Loucy (cell line): ENCODE results near the gene ZNF592.

Experiments used
- H2AFZ ChIP-seq: fragments of 200-600 bp; sonication (generic); 2 replicates; pipeline ENCODE4 v1.6.0; 2016; ENCODE audit warnings: antibody characterized with exemption, mild to moderate bottlenecking, low read length, moderate library complexity
- H3F3A ChIP-seq: fragments of 200-600 bp; 2 replicates; pipeline ENCODE4 v1.6.0; 2016; ENCODE audit warnings: antibody characterized with exemption, low read depth, mild to moderate bottlenecking
- H3K27me3 ChIP-seq: fragments of 200-600 bp; sonication (generic); 2 replicates; pipeline ENCODE4 v1.6.1; 2014; ENCODE audit warnings: low read length, mild to moderate bottlenecking; ENCODE audit not compliant: insufficient read depth, poor library complexity, severe bottlenecking
- H3K36me3 ChIP-seq: fragments of 200-600 bp; sonication (generic); 2 replicates; pipeline ENCODE4 v1.6.1; 2016; ENCODE audit warnings: low read length; ENCODE audit not compliant: insufficient read depth
- H3K4me1 ChIP-seq: fragments of 200-600 bp; sonication (generic); 2 replicates; pipeline ENCODE4 v1.5.1; 2014; ENCODE audit warnings: low read length, mild to moderate bottlenecking; ENCODE audit not compliant: insufficient read depth, poor library complexity, severe bottlenecking
- H3K4me2 ChIP-seq: fragments of 200-600 bp; sonication (generic); 2 replicates; pipeline ENCODE4 v1.6.0; 2014; ENCODE audit warnings: antibody characterized with exemption, low read length, low read depth, mild to moderate bottlenecking; ENCODE audit not compliant: poor library complexity, severe bottlenecking
- H3K4me3 ChIP-seq: fragments of 200-600 bp; sonication (generic); 2 replicates; pipeline ENCODE4 v1.5.1; 2014; ENCODE audit warnings: low read length, mild to moderate bottlenecking, mixed read lengths; ENCODE audit not compliant: poor library complexity, severe bottlenecking
- H3K79me2 ChIP-seq: fragments of 200-600 bp; sonication (generic); 2 replicates; pipeline ENCODE4 v1.6.1; 2014; ENCODE audit warnings: low read length; ENCODE audit not compliant: insufficient read depth
- H3K9ac ChIP-seq: fragments of 200-600 bp; sonication (generic); 2 replicates; pipeline ENCODE4 v1.6.0; 2014; ENCODE audit warnings: mild to moderate bottlenecking, low read depth, low read length, moderate library complexity; ENCODE audit not compliant: poor library complexity, severe bottlenecking
- H3K9me2 ChIP-seq: fragments of 200-600 bp; sonication (generic); replicated peaks from 2 replicates; pipeline ENCODE4 v1.6.1; 2016; ENCODE audit warnings: low read depth, low read length, mixed read lengths
- H3K9me3 ChIP-seq: fragments of 200-600 bp; sonication (generic); 2 replicates; pipeline ENCODE4 v1.6.1; 2014; ENCODE audit warnings: mild to moderate bottlenecking, antibody characterized with exemption, low read length, low read depth; ENCODE audit not compliant: insufficient read depth
- H4K20me1 ChIP-seq: fragments of 200-600 bp; sonication (generic); 2 replicates; pipeline ENCODE4 v1.6.0; 2014; ENCODE audit warnings: antibody characterized with exemption, low read length, mild to moderate bottlenecking; ENCODE audit not compliant: insufficient read depth, poor library complexity, severe bottlenecking
- EZH2phosphoT487 ChIP-seq: fragments of 200-600 bp; IDR thresholded peaks from 2 replicates; pipeline ENCODE4 v1.6.1; 2018; ENCODE audit warnings: antibody characterized with exemption, mild to moderate bottlenecking, moderate library complexity, borderline replicate concordance
- TF ChIP-seq, protein P1 (sequence below): fragments of 200-600 bp; sonication (generic); conservative IDR thresholded peaks from 2 replicates; pipeline ENCODE4 v1.5.1; 2014; ENCODE audit warnings: mild to moderate bottlenecking, antibody characterized with exemption, low read length

The ZNF592 gene

DNA sequence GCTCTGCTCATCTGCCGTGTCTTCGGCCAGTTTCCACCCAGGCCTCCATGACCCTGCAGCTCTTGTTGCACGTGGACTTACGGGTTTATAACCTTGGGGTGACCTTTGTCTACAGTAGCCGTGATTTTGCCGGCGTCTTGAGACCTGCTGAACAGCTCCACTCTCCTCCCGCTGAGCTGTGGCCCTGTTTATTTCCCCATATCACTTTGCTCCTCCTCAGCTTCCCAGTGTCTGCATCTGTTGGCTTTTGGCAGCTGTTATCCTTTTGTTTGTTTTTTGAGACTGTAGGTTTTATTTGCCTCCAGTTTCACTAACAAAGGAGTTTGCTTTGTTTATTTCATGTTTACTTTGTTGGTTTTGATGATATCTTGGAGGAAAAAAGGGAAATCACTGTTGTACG is 106.7 kb downstream of the ZNF592 start:
- Histone ChIP-seq H3K9ac (no peak overlapping the region), H2AFZ (no peak overlapping the region), H3K9me2 (no peaks in the 10 kb centered on the region), H3K27me3 (no peaks in the 10 kb centered on the region), H3K4me2 (no peak overlapping the region), H3K79me2 (no peaks in the 10 kb centered on the region), H3F3A (no peaks in the 10 kb centered on the region), H3K9me3 (no peaks in the 10 kb centered on the region), H3K36me3 (no peaks in the 10 kb centered on the region), H3K4me1 (no peaks in the 10 kb centered on the region), H4K20me1 (no peaks in the 10 kb centered on the region), H3K4me3 (no peak overlapping the region)
- TF ChIP-seq, protein P1, sequence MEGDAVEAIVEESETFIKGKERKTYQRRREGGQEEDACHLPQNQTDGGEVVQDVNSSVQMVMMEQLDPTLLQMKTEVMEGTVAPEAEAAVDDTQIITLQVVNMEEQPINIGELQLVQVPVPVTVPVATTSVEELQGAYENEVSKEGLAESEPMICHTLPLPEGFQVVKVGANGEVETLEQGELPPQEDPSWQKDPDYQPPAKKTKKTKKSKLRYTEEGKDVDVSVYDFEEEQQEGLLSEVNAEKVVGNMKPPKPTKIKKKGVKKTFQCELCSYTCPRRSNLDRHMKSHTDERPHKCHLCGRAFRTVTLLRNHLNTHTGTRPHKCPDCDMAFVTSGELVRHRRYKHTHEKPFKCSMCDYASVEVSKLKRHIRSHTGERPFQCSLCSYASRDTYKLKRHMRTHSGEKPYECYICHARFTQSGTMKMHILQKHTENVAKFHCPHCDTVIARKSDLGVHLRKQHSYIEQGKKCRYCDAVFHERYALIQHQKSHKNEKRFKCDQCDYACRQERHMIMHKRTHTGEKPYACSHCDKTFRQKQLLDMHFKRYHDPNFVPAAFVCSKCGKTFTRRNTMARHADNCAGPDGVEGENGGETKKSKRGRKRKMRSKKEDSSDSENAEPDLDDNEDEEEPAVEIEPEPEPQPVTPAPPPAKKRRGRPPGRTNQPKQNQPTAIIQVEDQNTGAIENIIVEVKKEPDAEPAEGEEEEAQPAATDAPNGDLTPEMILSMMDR = no peak
- TF ChIP-seq EZH2phosphoT487 = no peak

DNA sequence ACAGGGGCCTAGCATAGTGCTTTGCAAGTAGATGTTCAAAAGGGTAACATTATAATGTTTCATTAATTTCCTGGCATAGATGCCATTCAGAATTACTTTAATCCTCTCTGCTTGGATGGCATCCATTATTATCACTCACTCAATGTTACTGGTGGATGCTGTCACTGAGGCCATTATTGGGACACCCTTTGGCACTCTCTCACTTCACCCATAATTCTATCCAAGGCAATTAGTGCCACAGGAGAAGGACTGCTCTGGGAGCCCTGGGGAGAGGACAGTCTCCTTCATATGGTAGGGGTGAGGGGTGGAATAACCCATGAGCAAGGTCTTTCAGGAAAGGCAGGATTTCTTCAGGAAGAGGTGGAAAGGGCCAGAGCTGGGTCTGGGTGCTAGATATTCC is 107.4 kb downstream of the ZNF592 start:
- no peak overlapping the region for H3K4me3 ChIP-seq
- no peaks in the 10 kb centered on the region for H3K9me3 ChIP-seq
- TF ChIP-seq, protein P1 = no peak
- no peak for TF ChIP-seq EZH2phosphoT487
- no peaks in the 10 kb centered on the region for H3K4me1 ChIP-seq
- no peak overlapping the region for H3K9ac ChIP-seq
- no peak overlapping the region for H2AFZ ChIP-seq
- H3F3A ChIP-seq = no peaks in the 10 kb centered on the region
- H3K9me2 ChIP-seq = no peaks in the 10 kb centered on the region
- H3K4me2 ChIP-seq = no peak overlapping the region
- H4K20me1 ChIP-seq = no peaks in the 10 kb centered on the region
- H3K27me3 ChIP-seq = no peaks in the 10 kb centered on the region
- H3K79me2 ChIP-seq = no peaks in the 10 kb centered on the region
- H3K36me3 ChIP-seq = no peaks in the 10 kb centered on the region
